Caki2 (cell line): ENCODE results near the gene LAMTOR4. TPM values are rescaled to one million over a fixed set of nuclear protein-coding genes. Genes with fewer than 3 reads are reported as not detected.
"Not testable (repeated sequence)": the region's sequence is repeated elsewhere in the genome, so short reads cannot be mapped to it uniquely, and the experiment has no call there.

Source experiments
- DNase-seq: peaks from one replicate; pipeline ENCODE4 v3.0.0-alpha.2; 2015; ENCODE audit warnings: low read depth
- in situ Hi-C: cut with HindIII; loops from 2 replicates; pipeline ENCODE4 v1.10.0; 2016; ENCODE audit warnings: low sequenced_read_pairs, low pct_unique_long_range_greater_than_20kb, mixed read lengths
- total RNA-seq: library from RNA; depleted of rRNA; stranded (reverse); fragments of >200 nt; shearing (Covaris generic); gene quantifications from 2 replicates; pipeline ENCODE4 v1.2.3, GENCODE V29; 2014; ENCODE audit warnings: low replicate concordance

Gene LAMTOR4
- total RNA-seq, 1 experiment from 2014 or later: 126 TPM

GRCh38 chr7:100119970-100120732 is 28.6 kb upstream of the LAMTOR4 start:
- in situ Hi-C loops: no loop called here

GRCh38 chr7:100120733-100121036 is 28.0 kb upstream of the LAMTOR4 start:
- DNase-seq: no peak
- in situ Hi-C loops: no loop called here

More at GRCh38 chr7:100119970-100120732, 28.6 kb upstream of the LAMTOR4 start:
- DNase-seq: no peak

GRCh38 chr7:100122067-100122466 is 26.7 kb upstream of the LAMTOR4 start:
- in situ Hi-C loops: no loop called here
- DNase-seq: no peak

GRCh38 chr7:100122568-100122967 is 26.1 kb upstream of the LAMTOR4 start:
- no peak for DNase-seq
- in situ Hi-C loops: no loop called here

- in situ Hi-C loops: no loop called here
- no peak for DNase-seq
These were observed 24.2 kb upstream of the LAMTOR4 start for GRCh38 chr7:100124301-100125230.

- in situ Hi-C loops: no loop called here
- no peak for DNase-seq
These were observed 22.3 kb upstream of the LAMTOR4 start for GRCh38 chr7:100126239-100126930.

GRCh38 chr7:100126931-100127865 is 21.5 kb upstream of the LAMTOR4 start, which contains the start of gene MBLAC1:
Gene MBLAC1, plus strand, starts transcription at chr7:100126967. Its CDS starts 429 bp downstream, at chr7:100127396.
- DNase-seq: peak; percentile 81
- in situ Hi-C loops: no loop called here

GRCh38 chr7:100127866-100128636 is 20.7 kb upstream of the LAMTOR4 start:
- no peak for DNase-seq
- in situ Hi-C loops: no loop called here

GRCh38 chr7:100128637-100128963 is 20.1 kb upstream of the LAMTOR4 start:
- in situ Hi-C loops: no loop called here
- no peak for DNase-seq

- in situ Hi-C loops, DNase-seq: not testable (repeated sequence)
These were observed 18.5 kb upstream of the LAMTOR4 start for GRCh38 chr7:100130220-100130607.

GRCh38 chr7:100130608-100131453 is 17.9 kb upstream of the LAMTOR4 start:
- DNase-seq: peak; percentile 45
- in situ Hi-C loops: no loop called here

- in situ Hi-C loops: no loop called here
- no peak for DNase-seq
These were observed 16.6 kb upstream of the LAMTOR4 start for GRCh38 chr7:100132126-100132525.

- in situ Hi-C loops: no loop called here
- peak; percentile 56 for DNase-seq
These were observed 16.0 kb upstream of the LAMTOR4 start for GRCh38 chr7:100132697-100133151.

GRCh38 chr7:100137851-100138760 is 10.6 kb upstream of the LAMTOR4 start:
- in situ Hi-C loops: no loop called here
- DNase-seq: no peak

GRCh38 chr7:100141555-100141949 is 7.2 kb upstream of the LAMTOR4 start:
- DNase-seq: no peak
- in situ Hi-C loops: no loop called here
